ENCODE results near the gene MAPKBP1.
"Not testable (repeated sequence)": the region's sequence is repeated elsewhere in the genome, so short reads cannot be mapped to it uniquely, and the experiment has no call there.

Gene MAPKBP1

DNA sequence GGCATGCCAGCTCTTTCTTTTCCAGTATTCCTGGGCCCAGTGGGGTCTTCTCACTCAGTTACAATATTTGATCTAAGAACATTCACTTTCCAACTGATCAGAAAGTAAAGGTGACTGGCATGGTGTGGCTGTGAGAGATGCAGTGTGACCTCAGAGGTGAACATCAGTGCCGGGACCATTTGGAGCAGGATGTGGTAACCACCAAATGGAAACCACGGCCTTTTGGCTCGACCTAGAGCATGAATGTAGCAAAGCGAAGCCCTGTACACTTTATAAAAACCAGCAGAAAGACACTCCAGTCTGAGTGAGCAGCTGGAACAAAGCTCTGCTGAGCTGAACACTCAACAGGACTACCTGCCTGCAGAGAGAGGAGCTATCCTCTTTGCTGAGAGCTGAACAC is 57.0 kb downstream of the MAPKBP1 start:
- not testable (repeated sequence) for H3K27me3 ChIP-seq (replicated peaks; ENCODE audit: control insufficient read depth, insufficient read depth, low read length); H3K36me3 ChIP-seq (ENCODE audit: control insufficient read depth, insufficient read depth, low read length, severe bottlenecking); H3K9ac ChIP-seq (ENCODE audit: low read length); H3K4me3 ChIP-seq (ENCODE audit: low read length); DNase-seq (ENCODE audit: low read depth); H3K9me3 ChIP-seq (ENCODE audit: control insufficient read depth, low read length)
- peaks cover 11% of the 10 kb centered on the region for H3K4me1 ChIP-seq (ENCODE audit: control insufficient read depth, insufficient read depth, low read length)

DNA sequence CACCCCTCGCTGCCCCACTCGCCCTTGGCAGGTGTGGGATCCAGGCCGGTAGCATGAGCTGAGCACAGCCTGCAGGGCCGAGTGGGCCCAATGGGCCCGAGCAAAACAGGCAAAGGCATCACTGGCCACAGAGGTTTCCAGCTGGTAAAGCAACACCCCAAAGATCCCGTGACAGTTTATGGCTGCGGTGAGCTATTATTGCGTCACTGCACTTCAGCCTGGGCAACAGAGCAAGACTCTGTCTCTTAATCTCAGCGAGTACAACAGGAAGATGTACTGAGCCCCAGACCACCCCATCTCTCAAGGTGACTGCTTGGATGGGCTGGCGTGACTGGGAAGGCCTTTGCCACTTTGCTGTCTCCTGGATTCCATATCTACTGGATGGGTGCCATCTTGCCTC is 57.9 kb downstream of the MAPKBP1 start:
- Histone ChIP-seq H3K9ac (ENCODE audit: low read length) (no peak overlapping the region), H3K9me3 (ENCODE audit: control insufficient read depth, low read length) (no peaks in the 10 kb centered on the region), H3K4me3 (ENCODE audit: low read length) (no peak overlapping the region), H3K4me1 (ENCODE audit: control insufficient read depth, insufficient read depth, low read length) (peaks cover 11% of the 10 kb centered on the region), H3K36me3 (ENCODE audit: control insufficient read depth, insufficient read depth, low read length, severe bottlenecking) (no peaks in the 10 kb centered on the region), H3K27me3 (replicated peaks; ENCODE audit: control insufficient read depth, insufficient read depth, low read length) (no peaks in the 10 kb centered on the region)
- no peak for DNase-seq (ENCODE audit: low read depth)

DNA sequence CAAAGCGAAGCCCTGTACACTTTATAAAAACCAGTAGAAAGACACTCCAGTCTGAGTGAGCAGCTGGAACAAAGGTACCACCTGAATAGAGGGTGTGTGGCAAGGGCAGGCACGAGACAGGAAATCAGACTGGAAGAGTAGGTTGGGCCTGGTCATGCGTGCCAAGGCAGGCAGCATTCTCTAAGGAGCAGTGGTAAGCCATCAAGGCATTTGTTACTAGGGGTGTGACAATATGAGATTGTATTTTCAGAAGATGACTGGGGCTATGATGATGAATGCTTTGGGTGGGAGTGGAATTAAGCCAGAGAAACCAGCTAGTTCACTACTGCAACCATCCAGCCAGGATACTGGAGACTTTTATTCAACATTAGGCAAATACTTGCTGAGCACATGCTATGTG is 58.6 kb downstream of the MAPKBP1 start:
- Histone ChIP-seq H3K4me1 (ENCODE audit: control insufficient read depth, insufficient read depth, low read length) (peaks cover 8% of the 10 kb centered on the region), H3K9ac (ENCODE audit: low read length) (no peak overlapping the region), H3K27me3 (replicated peaks; ENCODE audit: control insufficient read depth, insufficient read depth, low read length) (no peaks in the 10 kb centered on the region), H3K9me3 (ENCODE audit: control insufficient read depth, low read length) (no peaks in the 10 kb centered on the region), H3K4me3 (ENCODE audit: low read length) (no peak overlapping the region), H3K36me3 (ENCODE audit: control insufficient read depth, insufficient read depth, low read length, severe bottlenecking) (no peaks in the 10 kb centered on the region)
- DNase-seq (ENCODE audit: low read depth) = no peak

DNA sequence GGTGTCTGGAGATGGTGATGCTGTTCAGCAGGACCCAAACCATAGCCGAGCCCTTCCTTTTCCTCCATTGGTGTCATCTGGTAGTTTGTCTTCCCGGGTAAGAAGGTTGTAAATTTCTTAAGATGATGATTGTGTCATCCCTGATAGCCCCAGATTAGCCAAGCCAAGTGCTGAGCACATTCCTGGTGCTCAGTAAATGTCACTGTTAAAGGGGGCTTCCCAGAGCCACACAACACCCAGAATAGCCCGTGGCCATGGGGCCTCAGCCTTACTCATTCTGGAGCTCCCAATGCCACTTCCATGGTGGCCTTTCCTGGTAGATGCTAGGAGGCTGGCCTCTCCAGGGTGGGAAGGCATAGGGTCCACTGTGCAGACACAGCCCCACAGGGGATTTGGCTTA is 59.8 kb downstream of the MAPKBP1 start:
- no peaks in the 10 kb centered on the region for H3K36me3 ChIP-seq (ENCODE audit: control insufficient read depth, insufficient read depth, low read length, severe bottlenecking)
- DNase-seq (ENCODE audit: low read depth) = no peak
- H3K9me3 ChIP-seq (ENCODE audit: control insufficient read depth, low read length) = no peaks in the 10 kb centered on the region
- peaks cover under 1% of the 10 kb centered on the region for H3K4me1 ChIP-seq (ENCODE audit: control insufficient read depth, insufficient read depth, low read length)
- H3K9ac ChIP-seq (ENCODE audit: low read length) = no peak overlapping the region
- H3K27me3 ChIP-seq (replicated peaks; ENCODE audit: control insufficient read depth, insufficient read depth, low read length) = no peaks in the 10 kb centered on the region
- no peak overlapping the region for H3K4me3 ChIP-seq (ENCODE audit: low read length)

DNA sequence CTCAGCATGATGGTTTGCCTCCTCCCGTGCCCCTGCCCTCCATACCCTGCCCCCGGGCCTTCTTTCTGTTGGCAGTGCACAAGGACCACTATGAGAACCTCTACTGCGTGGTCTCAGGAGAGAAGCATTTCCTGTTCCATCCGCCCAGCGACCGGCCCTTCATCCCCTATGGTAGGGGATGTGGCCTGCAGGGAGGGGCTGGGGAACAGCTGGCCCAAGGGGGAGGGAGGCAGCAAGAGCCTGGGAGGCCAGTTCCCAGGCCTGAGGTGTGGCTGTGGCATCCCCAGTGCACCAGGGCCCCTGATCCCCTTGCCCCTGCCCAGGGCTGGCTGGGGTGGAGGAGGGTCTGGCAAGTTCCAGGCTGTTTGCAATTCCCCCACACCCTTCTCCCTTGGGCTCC is 61.8 kb downstream of the MAPKBP1 start:
- Histone ChIP-seq H3K9ac (ENCODE audit: low read length) (no peak overlapping the region), H3K4me3 (ENCODE audit: low read length) (no peak overlapping the region), H3K9me3 (ENCODE audit: control insufficient read depth, low read length) (no peaks in the 10 kb centered on the region), H3K36me3 (ENCODE audit: control insufficient read depth, insufficient read depth, low read length, severe bottlenecking) (no peaks in the 10 kb centered on the region), H3K4me1 (ENCODE audit: control insufficient read depth, insufficient read depth, low read length) (no peaks in the 10 kb centered on the region), H3K27me3 (replicated peaks; ENCODE audit: control insufficient read depth, insufficient read depth, low read length) (no peaks in the 10 kb centered on the region)
- DNase-seq (ENCODE audit: low read depth) = no peak

DNA sequence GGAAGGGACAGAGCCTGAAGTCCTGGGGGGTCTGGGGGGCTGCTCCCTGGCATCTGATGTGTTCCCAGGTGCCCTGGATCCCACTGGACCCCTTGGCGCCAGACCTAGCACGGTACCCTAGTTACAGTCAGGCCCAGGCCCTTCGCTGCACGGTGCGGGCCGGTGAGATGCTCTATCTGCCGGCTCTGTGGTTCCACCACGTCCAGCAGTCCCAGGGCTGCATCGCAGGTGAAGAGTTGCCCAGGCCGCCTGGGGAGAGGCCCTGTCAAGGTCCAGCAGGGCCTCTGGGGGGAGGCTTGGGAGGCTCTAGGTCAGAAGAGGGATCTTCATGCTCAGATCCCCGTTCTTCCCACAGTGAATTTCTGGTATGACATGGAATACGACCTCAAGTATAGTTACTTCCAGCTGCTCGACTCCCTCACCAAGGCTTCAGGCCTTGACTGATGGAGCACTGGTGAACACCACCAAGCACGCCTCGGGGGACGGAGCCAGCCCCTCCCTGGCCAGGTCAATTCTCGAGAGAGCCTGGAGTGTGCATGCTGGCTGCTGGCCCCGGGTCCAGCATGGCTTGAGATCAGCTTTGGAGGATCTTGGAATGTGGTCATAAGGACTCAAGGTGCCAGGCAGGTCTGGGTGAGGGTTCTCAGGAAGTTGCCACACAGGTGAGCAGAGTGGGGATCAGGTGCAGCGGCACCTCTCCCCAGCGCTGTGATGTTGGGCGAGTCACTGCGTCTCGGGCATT is 62.6 kb downstream of the MAPKBP1 start:
- H3K4me1 ChIP-seq (ENCODE audit: control insufficient read depth, insufficient read depth, low read length) = peaks cover 3% of the 10 kb centered on the region
- DNase-seq (ENCODE audit: low read depth) = no peak
- no peaks in the 10 kb centered on the region for H3K36me3 ChIP-seq (ENCODE audit: control insufficient read depth, insufficient read depth, low read length, severe bottlenecking)
- no peaks in the 10 kb centered on the region for H3K9me3 ChIP-seq (ENCODE audit: control insufficient read depth, low read length)
- no peaks in the 10 kb centered on the region for H3K27me3 ChIP-seq (replicated peaks; ENCODE audit: control insufficient read depth, insufficient read depth, low read length)
- H3K9ac ChIP-seq (ENCODE audit: low read length) = no peak overlapping the region
- no peak overlapping the region for H3K4me3 ChIP-seq (ENCODE audit: low read length)

DNA sequence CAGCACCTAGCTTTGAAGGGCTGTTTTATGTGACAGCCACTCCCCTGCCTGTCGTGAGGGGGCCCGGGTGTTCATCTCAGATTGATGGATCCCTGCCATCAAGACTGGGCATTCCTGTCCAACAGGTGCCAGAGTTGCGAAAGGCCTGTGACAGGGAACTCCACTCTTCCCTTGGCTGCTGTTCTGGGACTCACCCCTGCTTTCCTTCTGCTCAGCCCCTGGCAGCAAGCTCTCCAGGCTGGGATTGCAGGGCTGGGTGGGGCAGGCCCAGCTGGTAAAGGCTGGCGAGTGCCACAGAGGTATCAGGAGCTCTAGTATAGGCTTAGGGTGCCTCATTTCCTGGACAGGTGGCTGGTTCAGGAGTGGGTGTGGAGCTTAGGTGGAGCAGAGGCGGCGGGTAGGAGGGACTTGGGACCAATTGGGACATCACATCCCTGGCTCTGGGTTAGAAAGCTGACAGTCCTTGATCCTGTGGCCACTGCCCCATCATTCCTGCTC is 64.2 kb downstream of the MAPKBP1 start, which contains the start of gene PLA2G4B:
Gene PLA2G4B, plus strand, starts transcription at position 448 of the 498 bp plus-strand sequence. CDS start 67 bp downstream, outside the sequence.
- no peak for DNase-seq (ENCODE audit: low read depth)
- Histone ChIP-seq H3K9ac (ENCODE audit: low read length) (no peak within 1 kb of the TSS), H3K36me3 (ENCODE audit: control insufficient read depth, insufficient read depth, low read length, severe bottlenecking) (peaks cover 4% of the 10 kb centered on the region), H3K4me1 (ENCODE audit: control insufficient read depth, insufficient read depth, low read length) (peaks cover 3% of the 10 kb centered on the region), H3K27me3 (replicated peaks; ENCODE audit: control insufficient read depth, insufficient read depth, low read length) (no peaks in the 10 kb centered on the region), H3K4me3 (ENCODE audit: low read length) (no peak within 1 kb of the TSS), H3K9me3 (ENCODE audit: control insufficient read depth, low read length) (no peaks in the 10 kb centered on the region)

DNA sequence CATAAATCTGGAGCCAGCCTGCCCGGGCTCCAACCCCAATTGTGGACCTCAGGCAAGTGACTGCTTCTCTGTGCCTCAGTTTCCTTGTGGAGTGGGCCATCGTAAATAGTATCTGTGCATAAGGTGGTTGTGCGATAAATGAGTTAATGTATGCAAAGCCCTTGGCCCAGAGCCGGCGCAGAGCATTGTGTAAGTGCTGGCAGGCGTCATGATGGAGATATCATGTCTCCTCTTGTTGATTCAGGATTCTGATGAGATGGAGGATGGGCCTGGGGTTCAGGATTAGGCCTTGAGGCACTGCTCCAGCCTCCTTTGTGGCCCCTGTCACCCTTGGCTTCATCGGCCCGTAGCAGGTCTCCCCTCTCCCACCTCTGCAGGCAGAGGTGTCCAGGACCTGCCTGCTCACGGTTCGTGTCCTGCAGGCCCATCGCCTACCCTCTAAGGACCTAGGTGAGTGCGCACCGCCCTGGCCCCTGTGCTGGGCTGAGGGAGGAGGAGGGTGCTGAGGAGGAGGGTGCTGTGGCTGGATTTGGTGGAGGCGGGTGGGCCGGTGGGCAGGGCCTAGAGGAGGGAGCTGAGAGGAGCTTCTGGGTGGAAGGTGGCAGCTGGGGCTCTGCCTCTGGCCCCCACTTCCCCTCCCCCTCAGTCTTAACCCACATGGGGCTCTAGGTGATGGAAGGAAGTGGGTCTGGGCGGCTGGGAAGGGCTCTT is 65.7 kb downstream of the MAPKBP1 start:
- no peak overlapping the region for H3K9ac ChIP-seq (ENCODE audit: low read length)
- peaks cover 3% of the 10 kb centered on the region for H3K4me1 ChIP-seq (ENCODE audit: control insufficient read depth, insufficient read depth, low read length)
- H3K27me3 ChIP-seq (replicated peaks; ENCODE audit: control insufficient read depth, insufficient read depth, low read length) = no peaks in the 10 kb centered on the region
- peaks cover 4% of the 10 kb centered on the region for H3K36me3 ChIP-seq (ENCODE audit: control insufficient read depth, insufficient read depth, low read length, severe bottlenecking)
- DNase-seq (ENCODE audit: low read depth) = no peak
- H3K4me3 ChIP-seq (ENCODE audit: low read length) = no peak overlapping the region
- no peaks in the 10 kb centered on the region for H3K9me3 ChIP-seq (ENCODE audit: control insufficient read depth, low read length)

DNA sequence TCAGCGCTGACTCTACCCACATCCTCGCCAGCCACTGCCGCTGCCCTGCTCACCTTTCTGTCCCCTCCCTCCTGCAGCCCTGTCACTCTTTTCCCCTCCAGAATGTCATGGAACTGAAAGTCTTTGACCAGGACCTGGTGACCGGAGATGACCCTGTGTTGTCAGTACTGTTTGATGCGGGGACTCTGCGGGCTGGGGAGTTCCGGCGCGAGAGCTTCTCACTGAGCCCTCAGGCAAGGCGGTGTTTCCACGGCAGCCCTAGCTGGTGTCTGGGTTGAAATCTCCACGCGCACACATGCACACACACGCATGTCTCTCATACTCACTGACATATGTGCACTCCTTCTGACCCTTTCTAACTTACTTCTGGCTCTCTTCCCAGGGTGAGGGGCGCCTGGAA is 66.4 kb downstream of the MAPKBP1 start:
- DNase-seq (ENCODE audit: low read depth) = no peak
- H3K4me1 ChIP-seq (ENCODE audit: control insufficient read depth, insufficient read depth, low read length) = peaks cover 3% of the 10 kb centered on the region
- no peak overlapping the region for H3K4me3 ChIP-seq (ENCODE audit: low read length)
- no peak overlapping the region for H3K9ac ChIP-seq (ENCODE audit: low read length)
- peaks cover 4% of the 10 kb centered on the region for H3K36me3 ChIP-seq (ENCODE audit: control insufficient read depth, insufficient read depth, low read length, severe bottlenecking)
- H3K9me3 ChIP-seq (ENCODE audit: control insufficient read depth, low read length) = no peaks in the 10 kb centered on the region
- H3K27me3 ChIP-seq (replicated peaks; ENCODE audit: control insufficient read depth, insufficient read depth, low read length) = no peaks in the 10 kb centered on the region

DNA sequence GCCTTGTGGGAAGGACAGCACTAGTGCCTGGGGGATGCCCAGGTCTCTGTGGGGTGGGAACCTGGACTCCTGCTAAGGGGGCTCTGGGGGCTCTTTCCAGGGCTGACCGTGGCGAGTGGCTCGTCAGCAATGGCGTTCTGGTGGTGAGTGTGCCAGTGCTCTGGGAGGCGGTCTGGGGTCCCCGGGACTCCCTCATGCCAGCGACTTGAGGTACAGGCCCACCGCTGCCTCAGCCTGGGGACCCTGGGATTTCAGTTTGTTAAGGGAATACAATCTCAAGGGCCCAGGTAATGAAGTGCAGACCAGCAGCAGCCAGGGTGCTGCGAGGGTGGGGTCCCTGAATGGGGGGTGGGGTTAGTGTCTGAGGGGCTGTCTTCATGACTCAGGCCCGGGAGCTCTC is 66.8 kb downstream of the MAPKBP1 start:
- Histone ChIP-seq H3K4me1 (ENCODE audit: control insufficient read depth, insufficient read depth, low read length) (peaks cover 3% of the 10 kb centered on the region), H3K9ac (ENCODE audit: low read length) (no peak overlapping the region), H3K27me3 (replicated peaks; ENCODE audit: control insufficient read depth, insufficient read depth, low read length) (no peaks in the 10 kb centered on the region), H3K36me3 (ENCODE audit: control insufficient read depth, insufficient read depth, low read length, severe bottlenecking) (peaks cover 4% of the 10 kb centered on the region), H3K9me3 (ENCODE audit: control insufficient read depth, low read length) (no peaks in the 10 kb centered on the region), H3K4me3 (ENCODE audit: low read length) (no peak overlapping the region)
- DNase-seq (ENCODE audit: low read depth) = no peak

DNA sequence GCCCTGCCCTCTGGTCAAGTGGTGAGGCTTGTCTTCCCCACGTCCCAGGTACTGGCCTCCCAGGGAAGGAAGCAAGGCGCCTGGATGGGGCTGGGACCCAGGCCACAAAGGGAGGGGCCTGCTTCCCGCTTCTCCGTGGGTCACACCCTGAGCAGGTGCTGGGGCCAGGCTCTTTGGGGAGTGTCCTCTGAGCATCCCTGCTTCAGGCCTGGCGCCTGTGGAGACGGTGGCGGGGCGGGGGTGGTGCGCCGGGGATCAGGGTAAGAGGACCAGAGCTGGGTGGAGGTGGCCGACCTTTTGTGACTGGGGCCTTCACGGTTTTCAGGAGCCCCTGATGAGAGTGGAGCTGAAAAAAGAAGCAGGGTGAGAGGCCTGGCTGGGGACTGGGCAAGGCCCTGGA is 67.9 kb downstream of the MAPKBP1 start:
- Histone ChIP-seq H3K9ac (ENCODE audit: low read length) (no peak overlapping the region), H3K4me1 (ENCODE audit: control insufficient read depth, insufficient read depth, low read length) (peaks cover 3% of the 10 kb centered on the region), H3K36me3 (ENCODE audit: control insufficient read depth, insufficient read depth, low read length, severe bottlenecking) (peaks cover 14% of the 10 kb centered on the region), H3K4me3 (ENCODE audit: low read length) (no peak overlapping the region), H3K27me3 (replicated peaks; ENCODE audit: control insufficient read depth, insufficient read depth, low read length) (no peaks in the 10 kb centered on the region), H3K9me3 (ENCODE audit: control insufficient read depth, low read length) (no peaks in the 10 kb centered on the region)
- no peak for DNase-seq (ENCODE audit: low read depth)

All from adipocyte (in vitro differentiated cells).